ENCODE results near the gene MYO1A.
"Not testable (repeated sequence)": the region's sequence is repeated elsewhere in the genome, so short reads cannot be mapped to it uniquely, and the experiment has no call there.

The MYO1A gene

DNA sequence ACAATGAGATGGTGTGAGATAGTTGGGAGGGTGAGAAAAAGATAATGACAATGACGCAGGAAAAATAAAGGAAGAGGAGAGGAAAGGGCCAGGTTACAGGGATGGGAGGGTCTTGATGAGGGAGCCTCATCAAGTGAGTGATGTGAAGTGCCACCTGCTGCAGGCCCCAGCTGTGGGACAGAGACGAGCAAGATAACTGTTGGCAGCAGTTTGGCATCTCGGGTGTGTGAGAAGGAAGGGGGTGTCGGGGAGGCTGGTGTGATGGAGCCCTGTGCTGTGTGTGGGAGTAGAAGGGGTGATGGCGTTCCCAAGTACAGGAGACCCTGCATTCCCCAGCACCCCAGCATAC lies 22.1 kb downstream of the MYO1A start:
- H3K4me3 ChIP-seq (ENCODE audit: low read length) = no peak overlapping the region
- no peak overlapping the region for H3K9ac ChIP-seq (ENCODE audit: low read length)
- no peaks in the 10 kb centered on the region for H3K9me3 ChIP-seq (ENCODE audit: insufficient read depth, low read length)
- peak overlapping the region; percentile 43; the same call in 1 of the 2 replicates for H2AFZ ChIP-seq (ENCODE audit: low read depth, low read length)
- H3K27ac ChIP-seq (ENCODE audit: low read length) = no peak overlapping the region
- H3K79me2 ChIP-seq (ENCODE audit: low read length) = no peaks in the 10 kb centered on the region
- peaks cover 23% of the 10 kb centered on the region for H3K4me1 ChIP-seq (ENCODE audit: low read length)
- H3K27me3 ChIP-seq (ENCODE audit: low read depth, low read length) = no peaks in the 10 kb centered on the region
- H3K36me3 ChIP-seq (replicated peaks; ENCODE audit: low read depth, low read length) = no peaks in the 10 kb centered on the region
- no peaks in the 10 kb centered on the region for H4K20me1 ChIP-seq (ENCODE audit: insufficient read depth, low read length)
- no peak for TF ChIP-seq EZH2phosphoT487 (IDR thresholded peaks at IDR 0.05; ENCODE audit: low read depth)
- TF ChIP-seq, protein P1, sequence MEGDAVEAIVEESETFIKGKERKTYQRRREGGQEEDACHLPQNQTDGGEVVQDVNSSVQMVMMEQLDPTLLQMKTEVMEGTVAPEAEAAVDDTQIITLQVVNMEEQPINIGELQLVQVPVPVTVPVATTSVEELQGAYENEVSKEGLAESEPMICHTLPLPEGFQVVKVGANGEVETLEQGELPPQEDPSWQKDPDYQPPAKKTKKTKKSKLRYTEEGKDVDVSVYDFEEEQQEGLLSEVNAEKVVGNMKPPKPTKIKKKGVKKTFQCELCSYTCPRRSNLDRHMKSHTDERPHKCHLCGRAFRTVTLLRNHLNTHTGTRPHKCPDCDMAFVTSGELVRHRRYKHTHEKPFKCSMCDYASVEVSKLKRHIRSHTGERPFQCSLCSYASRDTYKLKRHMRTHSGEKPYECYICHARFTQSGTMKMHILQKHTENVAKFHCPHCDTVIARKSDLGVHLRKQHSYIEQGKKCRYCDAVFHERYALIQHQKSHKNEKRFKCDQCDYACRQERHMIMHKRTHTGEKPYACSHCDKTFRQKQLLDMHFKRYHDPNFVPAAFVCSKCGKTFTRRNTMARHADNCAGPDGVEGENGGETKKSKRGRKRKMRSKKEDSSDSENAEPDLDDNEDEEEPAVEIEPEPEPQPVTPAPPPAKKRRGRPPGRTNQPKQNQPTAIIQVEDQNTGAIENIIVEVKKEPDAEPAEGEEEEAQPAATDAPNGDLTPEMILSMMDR (IDR thresholded peaks at IDR 0.05; ENCODE audit: low read depth, low read length) = no peak
- H3K4me2 ChIP-seq (ENCODE audit: low read length) = no peak overlapping the region

- Histone ChIP-seq H3K4me2 (ENCODE audit: low read length) (no peak overlapping the region), H3K79me2 (ENCODE audit: low read length) (no peaks in the 10 kb centered on the region), H2AFZ (ENCODE audit: low read depth, low read length) (peak overlapping the region; percentile 43), H3K36me3 (replicated peaks; ENCODE audit: low read depth, low read length) (no peaks in the 10 kb centered on the region), H3K27me3 (ENCODE audit: low read depth, low read length) (no peaks in the 10 kb centered on the region), H3K27ac (ENCODE audit: low read length) (no peak overlapping the region), H4K20me1 (ENCODE audit: insufficient read depth, low read length) (no peaks in the 10 kb centered on the region), H3K4me3 (ENCODE audit: low read length) (no peak overlapping the region), H3K9me3 (ENCODE audit: insufficient read depth, low read length) (no peaks in the 10 kb centered on the region), H3K9ac (ENCODE audit: low read length) (no peak overlapping the region), H3K4me1 (ENCODE audit: low read length) (peaks cover 23% of the 10 kb centered on the region)
- no peak for TF ChIP-seq EZH2phosphoT487 (IDR thresholded peaks at IDR 0.05; ENCODE audit: low read depth)
- TF ChIP-seq, protein P1 (IDR thresholded peaks at IDR 0.05; ENCODE audit: low read depth, low read length) = no peak
These were observed 22.7 kb downstream of the MYO1A start for GRCh38 chr12:57027011-57027804.

- Histone ChIP-seq H3K27me3 (ENCODE audit: low read depth, low read length) (no peaks in the 10 kb centered on the region), H3K9ac (ENCODE audit: low read length) (no peak overlapping the region), H2AFZ (ENCODE audit: low read depth, low read length) (no peak overlapping the region), H3K79me2 (ENCODE audit: low read length) (no peaks in the 10 kb centered on the region), H3K36me3 (replicated peaks; ENCODE audit: low read depth, low read length) (no peaks in the 10 kb centered on the region), H3K9me3 (ENCODE audit: insufficient read depth, low read length) (no peaks in the 10 kb centered on the region), H3K4me3 (ENCODE audit: low read length) (no peak overlapping the region), H4K20me1 (ENCODE audit: insufficient read depth, low read length) (no peaks in the 10 kb centered on the region), H3K4me1 (ENCODE audit: low read length) (peaks cover 15% of the 10 kb centered on the region), H3K27ac (ENCODE audit: low read length) (no peak overlapping the region), H3K4me2 (ENCODE audit: low read length) (no peak overlapping the region)
- TF ChIP-seq, protein P1 (IDR thresholded peaks at IDR 0.05; ENCODE audit: low read depth, low read length) = no peak
- TF ChIP-seq EZH2phosphoT487 (IDR thresholded peaks at IDR 0.05; ENCODE audit: low read depth) = no peak
These were observed 24.7 kb downstream of the MYO1A start for GRCh38 chr12:57025196-57025595.

- peaks cover 14% of the 10 kb centered on the region for H3K4me1 ChIP-seq (ENCODE audit: low read length)
- not testable (repeated sequence) for H4K20me1 ChIP-seq (ENCODE audit: insufficient read depth, low read length); H3K27ac ChIP-seq (ENCODE audit: low read length); H3K4me3 ChIP-seq (ENCODE audit: low read length); H3K4me2 ChIP-seq (ENCODE audit: low read length); H2AFZ ChIP-seq (ENCODE audit: low read depth, low read length); H3K27me3 ChIP-seq (ENCODE audit: low read depth, low read length); H3K9ac ChIP-seq (ENCODE audit: low read length); H3K79me2 ChIP-seq (ENCODE audit: low read length); H3K36me3 ChIP-seq (replicated peaks; ENCODE audit: low read depth, low read length); H3K9me3 ChIP-seq (ENCODE audit: insufficient read depth, low read length)
These were observed 27.6 kb downstream of the MYO1A start for GRCh38 chr12:57022324-57022723.
